ENCODE measurements around the gene TSHZ3. TPM values are rescaled to one million over a fixed set of nuclear protein-coding genes. Genes with fewer than 3 reads are reported as not detected.

The TSHZ3 gene
- total and polyA plus RNA-seq, 11 donors = 0.88 to 11.5 (median 2.4) TPM

- no peak for TF ChIP-seq POLR2A (IDR thresholded peaks at IDR 0.05)
- TF ChIP-seq, protein P1, sequence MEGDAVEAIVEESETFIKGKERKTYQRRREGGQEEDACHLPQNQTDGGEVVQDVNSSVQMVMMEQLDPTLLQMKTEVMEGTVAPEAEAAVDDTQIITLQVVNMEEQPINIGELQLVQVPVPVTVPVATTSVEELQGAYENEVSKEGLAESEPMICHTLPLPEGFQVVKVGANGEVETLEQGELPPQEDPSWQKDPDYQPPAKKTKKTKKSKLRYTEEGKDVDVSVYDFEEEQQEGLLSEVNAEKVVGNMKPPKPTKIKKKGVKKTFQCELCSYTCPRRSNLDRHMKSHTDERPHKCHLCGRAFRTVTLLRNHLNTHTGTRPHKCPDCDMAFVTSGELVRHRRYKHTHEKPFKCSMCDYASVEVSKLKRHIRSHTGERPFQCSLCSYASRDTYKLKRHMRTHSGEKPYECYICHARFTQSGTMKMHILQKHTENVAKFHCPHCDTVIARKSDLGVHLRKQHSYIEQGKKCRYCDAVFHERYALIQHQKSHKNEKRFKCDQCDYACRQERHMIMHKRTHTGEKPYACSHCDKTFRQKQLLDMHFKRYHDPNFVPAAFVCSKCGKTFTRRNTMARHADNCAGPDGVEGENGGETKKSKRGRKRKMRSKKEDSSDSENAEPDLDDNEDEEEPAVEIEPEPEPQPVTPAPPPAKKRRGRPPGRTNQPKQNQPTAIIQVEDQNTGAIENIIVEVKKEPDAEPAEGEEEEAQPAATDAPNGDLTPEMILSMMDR (IDR thresholded peaks at IDR 0.05) = no peak
- Histone ChIP-seq H3K27me3 (peaks cover 0 to 7% (median 0%) of the 10 kb centered on the region in 9 donors), H3K4me1 (peaks cover 0 to 26% (median 5%) of the 10 kb centered on the region in 12 donors), H3K27ac (peak overlapping the region in 1 of 12 donors; percentile 3), H3K9me3 (no peaks in the 10 kb centered on the region), H3K4me3 (no peak overlapping the region), H3K36me3 (no peaks in the 10 kb centered on the region)
- DNase-seq = no peak
- intact Hi-C loops (cut with DNase I) = loop anchor here in 1 of 10 donors (10.0 kb wide), 1 partner anchor 1742 kb away; the partner anchor contains the start of gene POP4
- ATAC-seq = no peak
- WGBS, 4 donors = 81 to 82% (median 82%) methylated on average over 8 of the region's 8 CpGs
Measured at GRCh38 chr19:31346184-31347059, 2.8 kb downstream of the TSHZ3 start.

GRCh38 chr19:31344403-31344802 is 4.8 kb downstream of the TSHZ3 start:
- peaks cover 0 to 35% (median 13%) of the 10 kb centered on the region in 12 donors for H3K4me1 ChIP-seq
- WGBS, 4 donors = 45 to 52% (median 49%) methylated on average over 9 of the region's 9 CpGs
- H3K9me3 ChIP-seq = no peaks in the 10 kb centered on the region
- DNase-seq (no peak), ATAC-seq (no peak)
- no peaks in the 10 kb centered on the region for H3K27me3 ChIP-seq
- H3K27ac ChIP-seq = peak overlapping the region in 1 of 12 donors; percentile 43
- H3K4me3 ChIP-seq = no peak overlapping the region
- intact Hi-C loops (cut with DNase I) = loop anchor here in 1 of 10 donors (10.0 kb wide), 1 partner anchor 1740 kb away; the partner anchor contains the start of gene POP4
- TF ChIP-seq, protein P1 (IDR thresholded peaks at IDR 0.05) = no peak
- TF ChIP-seq POLR2A (IDR thresholded peaks at IDR 0.05) = no peak
- H3K36me3 ChIP-seq = no peaks in the 10 kb centered on the region

GRCh38 chr19:31342926-31343325 is 6.3 kb downstream of the TSHZ3 start:
- Histone ChIP-seq H3K4me3 (no peak overlapping the region), H3K27ac (no peak overlapping the region), H3K27me3 (no peaks in the 10 kb centered on the region), H3K36me3 (no peaks in the 10 kb centered on the region), H3K9me3 (no peaks in the 10 kb centered on the region), H3K4me1 (peaks cover 0 to 46% (median 18%) of the 10 kb centered on the region in 12 donors)
- ATAC-seq = no peak
- no peak for DNase-seq
- TF ChIP-seq, protein P1 (IDR thresholded peaks at IDR 0.05) = no peak
- TF ChIP-seq POLR2A (IDR thresholded peaks at IDR 0.05) = no peak
- WGBS, 4 donors = 80 to 89% (median 86%) methylated on average over 5 of the region's 5 CpGs
- intact Hi-C loops (cut with DNase I) = loop anchor here in 1 of 10 donors (10.0 kb wide), 1 partner anchor 1738 kb away; the partner anchor contains the start of gene POP4

Data from heart left ventricle (tissue), 16 donors.